ENCODE results near the gene FAM13B.

Gene FAM13B

GRCh38 chr5:138015916-138016315 lies 17.0 kb downstream of the FAM13B start:
- Histone ChIP-seq H3K36me3 (ENCODE audit: control insufficient read depth in 1 of 2, insufficient read depth in 2 of 2, low read depth in 1 of 2, low read length in 2 of 2) (peaks cover 8 to 58% of the 10 kb centered on the region in 2 experiments), H3K27ac (ENCODE audit: low read length, poor library complexity, severe bottlenecking) (no peak overlapping the region), H3K79me1 (replicated peaks; ENCODE audit: low read length, poor library complexity, severe bottlenecking) (peaks cover 14% of the 10 kb centered on the region), H2BK120ac (ENCODE audit: low read depth, low read length) (no peak overlapping the region), H4K8ac (ENCODE audit: low read length) (no peak overlapping the region), H2BK5ac (ENCODE audit: low read depth, low read length, poor library complexity, severe bottlenecking) (no peak overlapping the region), H4K91ac (ENCODE audit: low read length) (no peak overlapping the region), H2AK5ac (ENCODE audit: low read length, severe bottlenecking) (no peak overlapping the region), H3K4me1 (ENCODE audit: control insufficient read depth, insufficient read depth, low read depth, low read length) (peaks cover 1% of the 10 kb centered on the region), H3K4me2 (ENCODE audit: low read length, poor library complexity, severe bottlenecking) (no peak overlapping the region), H3K23ac (ENCODE audit: low read length in 2 of 2) (no peak overlapping the region), H2BK15ac (ENCODE audit: low read depth, poor library complexity, severe bottlenecking) (no peak overlapping the region), H2BK12ac (ENCODE audit: low read length in 2 of 2) (no peak overlapping the region), H3K4me3 (ENCODE audit: insufficient read depth in 1 of 2, low read depth in 1 of 2, low read length in 2 of 2) (no peak overlapping the region), H2AFZ (ENCODE audit: low read depth, low read length) (no peak overlapping the region), H3K9ac (ENCODE audit: low read length) (no peak overlapping the region), H3K27me3 (ENCODE audit: control insufficient read depth in 1 of 2, insufficient read depth in 1 of 2, low read length in 2 of 2) (no peaks in the 10 kb centered on the region), H3K14ac (ENCODE audit: low read length in 2 of 2) (no peak overlapping the region), H3K9me3 (ENCODE audit: control insufficient read depth, low read length) (no peaks in the 10 kb centered on the region), H3K18ac (ENCODE audit: low read depth in 1 of 2, low read length in 2 of 2) (no peak overlapping the region), H3K4ac (ENCODE audit: low read depth in 1 of 2, low read length in 2 of 2) (no peak overlapping the region)
- DNase-seq: no peak
- WGBS: 92% methylated on average over 1 of the region's 2 CpGs

GRCh38 chr5:138011991-138012390 lies 20.9 kb downstream of the FAM13B start:
- DNase-seq: no peak
- H4K91ac ChIP-seq (ENCODE audit: low read length): no peak overlapping the region
- peaks cover 20% of the 10 kb centered on the region for H3K79me1 ChIP-seq (replicated peaks; ENCODE audit: low read length, poor library complexity, severe bottlenecking)
- H3K27me3 ChIP-seq (ENCODE audit: control insufficient read depth in 1 of 2, insufficient read depth in 1 of 2, low read length in 2 of 2): no peaks in the 10 kb centered on the region
- H2AFZ ChIP-seq (ENCODE audit: low read depth, low read length): no peak overlapping the region
- no peak overlapping the region for H3K18ac ChIP-seq (ENCODE audit: low read depth in 1 of 2, low read length in 2 of 2)
- H3K4me3 ChIP-seq (ENCODE audit: insufficient read depth in 1 of 2, low read depth in 1 of 2, low read length in 2 of 2): no peak overlapping the region
- H3K23ac ChIP-seq (ENCODE audit: low read length in 2 of 2): no peak overlapping the region
- no peak overlapping the region for H2BK15ac ChIP-seq (ENCODE audit: low read depth, poor library complexity, severe bottlenecking)
- no peak overlapping the region for H2BK5ac ChIP-seq (ENCODE audit: low read depth, low read length, poor library complexity, severe bottlenecking)
- no peak overlapping the region for H2AK5ac ChIP-seq (ENCODE audit: low read length, severe bottlenecking)
- no peak overlapping the region for H4K8ac ChIP-seq (ENCODE audit: low read length)
- no peak overlapping the region for H3K4ac ChIP-seq (ENCODE audit: low read depth in 1 of 2, low read length in 2 of 2)
- no peak overlapping the region for H3K14ac ChIP-seq (ENCODE audit: low read length in 2 of 2)
- H3K4me1 ChIP-seq (ENCODE audit: control insufficient read depth, insufficient read depth, low read depth, low read length): peaks cover 1% of the 10 kb centered on the region
- H2BK120ac ChIP-seq (ENCODE audit: low read depth, low read length): no peak overlapping the region
- no peak overlapping the region for H3K9ac ChIP-seq (ENCODE audit: low read length)
- H3K36me3 ChIP-seq (ENCODE audit: control insufficient read depth in 1 of 2, insufficient read depth in 2 of 2, low read depth in 1 of 2, low read length in 2 of 2): peaks cover 12 to 63% of the 10 kb centered on the region in 2 experiments
- no peak overlapping the region for H3K27ac ChIP-seq (ENCODE audit: low read length, poor library complexity, severe bottlenecking)
- H2BK12ac ChIP-seq (ENCODE audit: low read length in 2 of 2): no peak overlapping the region
- H3K9me3 ChIP-seq (ENCODE audit: control insufficient read depth, low read length): no peaks in the 10 kb centered on the region
- H3K4me2 ChIP-seq (ENCODE audit: low read length, poor library complexity, severe bottlenecking): no peak overlapping the region

- WGBS: 70% methylated on average over 3 of the region's 6 CpGs
These were observed 32.7 kb downstream of the FAM13B start for GRCh38 chr5:138000102-138000723.

GRCh38 chr5:137997726-137998213 lies 35.1 kb downstream of the FAM13B start:
- H2BK120ac ChIP-seq (ENCODE audit: low read depth, low read length): no peak overlapping the region
- H2AFZ ChIP-seq (ENCODE audit: low read depth, low read length): no peak overlapping the region
- H3K4me2 ChIP-seq (ENCODE audit: low read length, poor library complexity, severe bottlenecking): no peak overlapping the region
- H2BK15ac ChIP-seq (ENCODE audit: low read depth, poor library complexity, severe bottlenecking): no peak overlapping the region
- H2AK5ac ChIP-seq (ENCODE audit: low read length, severe bottlenecking): no peak overlapping the region
- peaks cover 8 to 24% of the 10 kb centered on the region in 2 experiments for H3K36me3 ChIP-seq (ENCODE audit: control insufficient read depth in 1 of 2, insufficient read depth in 2 of 2, low read depth in 1 of 2, low read length in 2 of 2)
- no peak overlapping the region for H3K18ac ChIP-seq (ENCODE audit: low read depth in 1 of 2, low read length in 2 of 2)
- H3K23ac ChIP-seq (ENCODE audit: low read length in 2 of 2): no peak overlapping the region
- H3K4me1 ChIP-seq (ENCODE audit: control insufficient read depth, insufficient read depth, low read depth, low read length): peaks cover 9% of the 10 kb centered on the region
- peak overlapping the region in 1 of 2 experiments; percentile 4 for H3K4me3 ChIP-seq (ENCODE audit: insufficient read depth in 1 of 2, low read depth in 1 of 2, low read length in 2 of 2)
- peaks cover 8% of the 10 kb centered on the region for H3K9me3 ChIP-seq (ENCODE audit: control insufficient read depth, low read length)
- no peak overlapping the region for H4K8ac ChIP-seq (ENCODE audit: low read length)
- no peaks in the 10 kb centered on the region for H3K27me3 ChIP-seq (ENCODE audit: control insufficient read depth in 1 of 2, insufficient read depth in 1 of 2, low read length in 2 of 2)
- H3K79me1 ChIP-seq (replicated peaks; ENCODE audit: low read length, poor library complexity, severe bottlenecking): peaks cover 10% of the 10 kb centered on the region
- no peak overlapping the region for H3K14ac ChIP-seq (ENCODE audit: low read length in 2 of 2)
- H4K91ac ChIP-seq (ENCODE audit: low read length): no peak overlapping the region
- H2BK12ac ChIP-seq (ENCODE audit: low read length in 2 of 2): no peak overlapping the region
- WGBS: 89% methylated on average over 1 of the region's 1 CpG
- DNase-seq: peak; percentile 33
- H3K27ac ChIP-seq (ENCODE audit: low read length, poor library complexity, severe bottlenecking): no peak overlapping the region
- no peak overlapping the region for H3K9ac ChIP-seq (ENCODE audit: low read length)
- H3K4ac ChIP-seq (ENCODE audit: low read depth in 1 of 2, low read length in 2 of 2): no peak overlapping the region
- no peak overlapping the region for H2BK5ac ChIP-seq (ENCODE audit: low read depth, low read length, poor library complexity, severe bottlenecking)

More at GRCh38 chr5:138000102-138000723, 32.7 kb downstream of the FAM13B start:
- Histone ChIP-seq H2BK120ac (ENCODE audit: low read depth, low read length) (peak overlapping the region; percentile 5), H3K4me1 (ENCODE audit: control insufficient read depth, insufficient read depth, low read depth, low read length) (peaks cover 8% of the 10 kb centered on the region), H2AFZ (ENCODE audit: low read depth, low read length) (no peak overlapping the region), H3K14ac (ENCODE audit: low read length in 2 of 2) (no peak overlapping the region), H3K27me3 (ENCODE audit: control insufficient read depth in 1 of 2, insufficient read depth in 1 of 2, low read length in 2 of 2) (no peaks in the 10 kb centered on the region), H2BK15ac (ENCODE audit: low read depth, poor library complexity, severe bottlenecking) (no peak overlapping the region), H3K36me3 (ENCODE audit: control insufficient read depth in 1 of 2, insufficient read depth in 2 of 2, low read depth in 1 of 2, low read length in 2 of 2) (peaks cover 15 to 31% of the 10 kb centered on the region in 2 experiments), H3K4ac (ENCODE audit: low read depth in 1 of 2, low read length in 2 of 2) (peak overlapping the region in 1 of 2 experiments; percentile 67), H4K91ac (ENCODE audit: low read length) (peak overlapping the region; percentile 68), H3K4me3 (ENCODE audit: insufficient read depth in 1 of 2, low read depth in 1 of 2, low read length in 2 of 2) (no peak overlapping the region), H2BK5ac (ENCODE audit: low read depth, low read length, poor library complexity, severe bottlenecking) (no peak overlapping the region), H3K79me1 (replicated peaks; ENCODE audit: low read length, poor library complexity, severe bottlenecking) (peaks cover 14% of the 10 kb centered on the region), H3K9ac (ENCODE audit: low read length) (peak overlapping the region; percentile 73), H3K23ac (ENCODE audit: low read length in 2 of 2) (no peak overlapping the region), H3K9me3 (ENCODE audit: control insufficient read depth, low read length) (peaks cover 8% of the 10 kb centered on the region), H2BK12ac (ENCODE audit: low read length in 2 of 2) (peak overlapping the region in 1 of 2 experiments; percentile 54), H3K18ac (ENCODE audit: low read depth in 1 of 2, low read length in 2 of 2) (peak overlapping the region in 1 of 2 experiments; percentile 78), H3K4me2 (ENCODE audit: low read length, poor library complexity, severe bottlenecking) (no peak overlapping the region), H3K27ac (ENCODE audit: low read length, poor library complexity, severe bottlenecking) (peak overlapping the region; percentile 69), H4K8ac (ENCODE audit: low read length) (no peak overlapping the region), H2AK5ac (ENCODE audit: low read length, severe bottlenecking) (peak overlapping the region; percentile 54)
- DNase-seq: peak; percentile 81
